GM19397 (cell line): ENCODE measurements around the gene CPN1.
A peak's percentile ranks its signal among the peaks of the same experiment; 100 is the strongest.
"Not testable (repeated sequence)": the region's sequence is repeated elsewhere in the genome, so short reads cannot be mapped to it uniquely, and the experiment has no call there.

Experiments used
- ATAC-seq: cut with Tn5 transposase; IDR thresholded peaks from one replicate; pipeline ENCODE4 v1.9.1; 2021; ENCODE audit warnings: mild to moderate bottlenecking, moderate library complexity; ENCODE audit not compliant: unreplicated experiment

CPN1 gene

GRCh38 chr10:100082276-100082675 lies 607 bp upstream of the CPN1 start:
- not testable (repeated sequence) for ATAC-seq

- no peak for ATAC-seq
These were observed 4.9 kb downstream of the CPN1 start for GRCh38 chr10:100076750-100077149.

- ATAC-seq: no peak
These were observed 6.0 kb downstream of the CPN1 start for GRCh38 chr10:100075426-100076220.

- no peak for ATAC-seq
These were observed 9.2 kb downstream of the CPN1 start for GRCh38 chr10:100072514-100072913.

DNA sequence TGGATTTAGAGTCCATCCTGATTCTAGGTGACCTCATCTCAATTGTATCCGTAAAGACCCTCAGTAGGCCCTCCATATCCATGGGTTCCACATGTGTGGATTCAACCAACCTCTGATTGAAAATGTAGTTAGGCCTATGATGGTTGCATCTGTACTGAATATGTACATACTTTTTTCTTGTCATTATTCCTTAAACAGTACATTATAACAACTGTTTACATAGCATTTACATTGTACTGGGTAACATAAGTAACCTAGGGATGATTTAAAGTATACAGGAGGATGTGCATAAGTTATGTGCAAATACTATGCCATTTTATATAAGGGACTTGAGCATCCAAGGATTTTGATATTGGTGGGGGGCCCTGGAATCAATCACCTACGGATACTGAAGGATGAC lies 10.1 kb downstream of the CPN1 start:
- ATAC-seq: no peak

GRCh38 chr10:100067466-100067865 lies 14.2 kb downstream of the CPN1 start:
- no peak for ATAC-seq

- ATAC-seq: no peak
These were observed 16.5 kb downstream of the CPN1 start for GRCh38 chr10:100065084-100065660.

GRCh38 chr10:100061401-100061800 lies 20.3 kb downstream of the CPN1 start:
- no peak for ATAC-seq

DNA sequence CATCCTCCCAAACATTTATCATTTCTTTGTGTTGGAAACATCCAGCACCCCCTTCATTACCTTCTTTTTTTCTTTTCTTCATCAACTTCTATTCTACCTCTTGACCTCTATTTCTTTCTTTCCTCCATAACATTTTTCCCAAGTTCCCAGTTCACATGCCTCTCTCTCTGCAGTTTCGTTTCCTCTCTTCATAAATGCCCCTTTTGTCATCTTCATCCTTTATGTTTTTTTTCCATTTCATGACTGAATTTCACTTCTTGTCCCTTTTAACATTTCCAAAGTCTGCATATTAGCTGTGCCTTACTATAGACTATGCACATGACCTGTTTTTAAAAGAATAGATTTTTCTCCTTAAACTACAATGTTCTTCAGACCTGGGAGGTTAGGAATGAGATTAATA lies 23.7 kb downstream of the CPN1 start:
- ATAC-seq: no peak

- no peak for ATAC-seq
These were observed 27.8 kb downstream of the CPN1 start for GRCh38 chr10:100053686-100054460.

- peak; percentile 74 for ATAC-seq
These were observed 35.6 kb downstream of the CPN1 start for GRCh38 chr10:100046021-100046486.

- ATAC-seq: no peak
These were observed 36.1 kb downstream of the CPN1 start for GRCh38 chr10:100045592-100045991.

GRCh38 chr10:100043796-100044195 lies 37.9 kb downstream of the CPN1 start:
- ATAC-seq: no peak

DNA sequence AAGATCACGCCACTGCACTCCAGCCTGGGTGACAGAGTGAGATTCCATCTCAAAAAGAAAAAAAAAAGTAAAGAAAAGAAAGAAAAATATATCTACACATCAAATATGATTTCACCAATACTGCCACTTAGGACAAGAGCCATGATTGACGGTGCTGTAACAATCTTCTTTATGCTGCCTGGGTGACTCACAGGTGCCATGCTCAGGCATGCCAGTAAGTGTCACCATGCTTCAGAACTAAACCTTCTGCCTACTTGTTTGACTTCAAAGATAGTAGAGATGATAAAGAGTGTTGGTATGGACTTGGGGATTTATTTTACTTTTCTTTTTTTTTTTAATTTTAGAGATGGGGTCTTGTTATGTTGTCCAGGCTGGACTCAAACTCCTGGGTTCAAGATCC lies 38.3 kb downstream of the CPN1 start:
- ATAC-seq: no peak

GRCh38 chr10:100041306-100042002 lies 40.2 kb downstream of the CPN1 start:
- no peak for ATAC-seq

DNA sequence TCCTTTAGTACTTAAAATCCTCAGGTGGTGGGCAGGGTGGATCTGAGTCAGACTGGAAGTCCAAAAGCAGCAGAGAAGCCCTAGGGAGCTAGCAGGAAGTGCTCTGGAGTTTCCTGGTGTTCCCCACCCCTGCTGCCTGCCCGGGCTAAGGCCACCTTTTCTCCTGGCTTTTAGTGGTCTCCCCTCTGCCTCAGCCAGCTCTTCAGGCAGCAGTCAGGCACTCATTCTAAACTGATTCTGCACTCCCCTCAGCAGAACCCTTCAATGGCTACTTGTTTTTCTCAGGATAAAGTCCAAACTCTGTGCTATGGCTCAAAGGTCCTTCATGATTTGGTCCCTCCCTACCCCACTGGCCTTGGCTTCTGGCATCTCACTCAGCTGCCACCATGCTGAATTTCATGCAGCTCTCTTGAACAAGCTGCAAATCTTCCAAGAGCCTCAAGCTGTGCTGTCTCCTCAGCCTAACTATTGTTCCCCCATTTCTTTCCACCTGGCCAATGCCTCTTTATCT lies 43.1 kb downstream of the CPN1 start:
- ATAC-seq: no peak

GRCh38 chr10:100037758-100038315 lies 43.8 kb downstream of the CPN1 start:
- ATAC-seq: no peak

DNA sequence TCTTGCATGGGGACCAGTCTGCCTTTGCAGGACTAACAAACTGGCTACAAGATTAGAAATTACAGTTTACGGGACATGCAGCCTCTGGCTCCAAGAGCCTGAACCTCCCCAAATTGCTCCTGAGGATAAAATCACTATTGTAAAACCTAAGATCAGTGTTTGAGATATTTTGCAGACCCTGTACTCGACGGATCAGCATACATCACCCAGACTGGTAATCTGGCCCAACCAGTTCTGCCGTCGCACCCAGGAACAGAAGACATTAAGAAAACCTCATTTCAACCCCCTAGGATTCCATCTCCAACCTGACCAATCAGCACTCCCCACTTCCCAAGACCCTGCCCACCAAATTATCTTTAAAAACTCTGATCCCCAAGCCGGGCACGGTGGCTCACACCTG lies 44.8 kb downstream of the CPN1 start:
- ATAC-seq: no peak

- no peak for ATAC-seq
These were observed 47.8 kb downstream of the CPN1 start for GRCh38 chr10:100033766-100034418.

GRCh38 chr10:100027416-100027815 lies 54.3 kb downstream of the CPN1 start:
- ATAC-seq: no peak
